HG03565 (cell line): ENCODE results near the gene ZNF362.

Experiments
- ATAC-seq: cut with Tn5 transposase; IDR thresholded peaks from one replicate; pipeline ENCODE4 v1.9.1; 2021; ENCODE audit warnings: mild to moderate bottlenecking, moderate library complexity; ENCODE audit not compliant: unreplicated experiment

ZNF362 gene

DNA sequence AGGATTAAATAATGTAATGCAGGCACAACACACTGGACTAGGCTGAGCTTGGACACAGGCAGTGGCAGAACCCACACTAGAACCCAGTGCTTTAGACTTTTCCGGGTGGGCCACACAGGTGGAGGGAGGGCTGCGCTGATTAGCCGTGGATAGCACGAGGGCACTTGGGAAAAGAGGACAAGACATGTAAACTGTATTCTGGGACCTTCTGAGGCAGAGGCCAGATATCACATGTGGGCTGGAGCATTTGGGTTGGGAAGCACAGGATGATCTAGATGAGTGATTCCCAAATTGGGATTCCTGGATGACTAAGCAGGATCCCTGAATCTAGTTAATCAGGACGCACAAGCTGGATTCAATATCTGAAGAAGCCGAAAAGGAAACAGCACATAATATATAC lies 84.9 kb downstream of the ZNF362 start:
- no peak for ATAC-seq

DNA sequence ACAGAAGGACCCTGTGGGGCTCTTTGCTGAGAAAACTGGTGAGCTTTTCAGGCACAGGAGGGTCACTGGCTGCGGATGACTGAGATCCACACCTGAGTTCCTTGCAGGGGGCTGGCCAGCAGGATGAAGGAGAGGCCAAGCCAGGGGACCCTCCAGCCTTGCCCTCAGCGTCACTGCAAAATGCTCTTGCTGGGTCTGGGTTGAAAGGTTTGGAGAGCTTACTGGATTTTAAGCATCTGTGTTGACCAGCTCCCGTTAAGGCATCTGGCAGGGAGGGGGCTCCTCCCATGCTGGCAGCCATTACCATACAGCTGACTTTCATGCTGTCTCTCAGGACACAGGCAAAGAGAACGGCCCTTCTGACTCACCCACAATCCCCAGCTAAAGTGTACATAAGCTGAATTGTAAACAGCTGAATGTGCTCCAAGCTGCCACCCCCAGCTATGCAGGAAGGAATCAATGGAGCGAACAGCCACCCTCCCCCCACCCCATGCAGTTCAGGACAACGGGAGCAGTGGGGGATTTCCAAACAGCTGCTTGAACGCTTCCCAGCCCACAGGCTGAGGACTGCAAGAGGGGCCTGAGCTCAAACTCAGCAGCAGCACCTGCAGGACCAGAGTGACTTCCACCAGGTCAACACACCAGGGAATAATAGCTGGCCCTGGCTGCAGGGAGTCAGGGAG lies 85.9 kb downstream of the ZNF362 start:
- ATAC-seq, result no peak

DNA sequence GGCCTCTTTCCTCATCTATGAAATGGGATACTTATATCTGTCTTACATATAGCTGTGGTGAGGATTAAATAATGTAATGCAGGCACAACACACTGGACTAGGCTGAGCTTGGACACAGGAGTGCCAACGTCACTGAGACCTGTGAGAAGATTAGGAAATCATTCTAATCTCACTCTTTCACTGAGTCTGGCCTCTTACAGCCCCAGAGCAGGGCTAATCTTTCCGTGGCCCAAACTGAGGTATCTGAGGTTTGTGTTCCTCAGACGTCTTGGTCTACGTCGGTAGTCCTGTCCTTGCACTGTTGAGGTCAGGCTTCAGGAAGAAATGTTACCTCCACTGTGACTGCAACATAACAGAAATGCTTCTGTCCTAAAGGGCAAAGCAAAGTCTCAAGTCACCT lies 87.2 kb downstream of the ZNF362 start:
- no peak for ATAC-seq

GRCh38 chr1:33344896-33345560 lies 88.7 kb downstream of the ZNF362 start:
- no peak for ATAC-seq

- no peak for ATAC-seq
Measured at GRCh38 chr1:33346533-33346926, 90.2 kb downstream of the ZNF362 start.

GRCh38 chr1:33346927-33347649 lies 90.8 kb downstream of the ZNF362 start:
- no peak for ATAC-seq

DNA sequence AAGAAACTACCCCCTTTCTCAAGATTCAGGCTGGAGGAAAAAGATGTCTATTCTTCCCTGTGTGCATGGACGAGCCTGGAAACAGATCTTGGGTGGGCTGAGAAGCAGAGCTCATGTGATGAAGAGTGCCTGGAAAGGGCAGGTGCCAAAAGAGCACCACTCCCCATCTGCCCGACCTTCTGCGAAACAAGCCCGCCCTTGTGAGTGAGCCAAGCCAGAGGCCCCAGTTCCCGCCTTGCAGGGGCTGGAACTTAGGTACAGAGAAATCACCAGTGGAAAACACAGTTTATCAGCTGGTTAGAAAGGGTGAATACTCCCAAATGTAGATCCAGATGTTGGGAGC lies 91.3 kb downstream of the ZNF362 start:
- no peak for ATAC-seq

- ATAC-seq, result no peak
Measured at GRCh38 chr1:33348194-33348593, 91.9 kb downstream of the ZNF362 start.

- ATAC-seq, result no peak
Measured at GRCh38 chr1:33348676-33349080, 92.4 kb downstream of the ZNF362 start.

DNA sequence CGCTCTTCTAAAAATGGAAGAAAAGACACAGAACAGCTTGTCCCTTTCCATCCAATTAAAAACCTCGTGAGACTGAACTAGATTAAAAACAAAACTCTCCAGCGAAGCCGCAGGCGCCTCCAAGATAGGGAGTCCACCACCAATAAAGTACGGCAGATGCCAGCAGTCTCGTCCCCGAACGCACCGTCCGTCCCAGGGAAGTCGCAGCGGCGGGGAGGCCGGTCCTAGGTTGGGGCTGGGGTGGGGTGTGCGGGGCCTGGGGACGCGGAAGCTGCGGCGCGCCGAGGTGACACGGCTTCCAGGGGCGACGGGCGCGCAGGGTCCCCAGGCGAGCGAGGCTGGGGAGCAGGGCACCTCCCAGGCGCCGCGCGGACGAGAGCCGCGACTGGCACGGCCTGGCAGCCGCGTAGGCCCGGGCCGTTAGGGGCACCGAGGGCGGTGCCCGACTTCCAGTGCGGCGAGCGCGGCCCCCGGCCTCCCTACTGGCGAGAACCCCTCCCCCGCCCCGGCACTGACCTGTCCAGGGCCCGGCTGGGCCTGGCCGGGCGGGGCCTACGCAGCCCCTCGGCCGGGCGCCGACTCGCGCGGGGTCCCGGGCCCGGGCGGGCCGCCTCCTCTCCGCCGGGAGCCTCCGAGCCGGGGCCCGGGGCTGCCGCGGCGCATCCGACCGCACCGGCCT lies 92.9 kb downstream of the ZNF362 start:
- peak; percentile 19 for ATAC-seq

DNA sequence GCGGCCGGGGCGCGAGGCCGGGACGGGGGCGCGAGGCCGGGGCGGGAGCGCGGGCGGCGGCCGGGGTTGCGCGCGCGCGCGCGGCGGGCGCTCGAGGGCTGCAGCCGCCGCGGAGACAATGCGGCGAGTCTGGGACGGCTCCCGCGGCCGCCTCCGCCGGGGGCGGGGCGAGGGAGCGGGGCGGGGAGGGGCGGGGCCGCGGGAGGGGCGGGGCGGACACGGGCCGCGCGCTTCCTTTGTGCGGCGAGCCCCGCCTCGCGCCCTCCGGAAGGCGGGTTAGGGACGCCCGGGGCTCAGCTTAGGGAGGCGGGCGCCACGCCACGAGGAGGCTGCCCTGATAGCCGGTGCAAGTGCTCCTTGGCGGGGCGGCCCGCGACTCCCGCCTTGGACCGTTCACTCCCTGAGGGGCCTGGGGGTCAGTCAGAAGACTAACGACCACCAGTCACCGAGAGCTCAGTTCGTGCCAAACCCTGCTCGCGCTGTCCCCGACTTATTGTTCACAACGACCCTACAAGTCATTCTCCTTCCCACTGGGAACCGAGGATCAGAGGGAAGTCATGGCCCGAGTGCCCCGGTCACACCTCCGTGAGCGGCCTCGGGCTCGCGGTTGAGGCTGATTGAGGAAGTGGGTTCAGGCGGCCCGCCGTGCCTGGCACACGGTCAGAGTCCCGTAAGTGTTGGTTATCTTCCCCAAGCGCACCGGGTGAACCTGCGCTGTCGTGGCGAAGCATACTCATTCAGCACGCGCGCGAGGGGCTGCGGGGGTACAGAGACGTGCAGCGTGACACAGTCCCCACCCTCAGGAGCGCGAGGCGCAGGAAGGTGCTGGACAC lies 93.7 kb downstream of the ZNF362 start:
- peak; percentile 58 for ATAC-seq
